HG02852 (cell line): ENCODE data around the gene METTL25B.
"Not testable (repeated sequence)": the region's sequence is repeated elsewhere in the genome, so short reads cannot be mapped to it uniquely, and the experiment has no call there.

Experiments used
- ATAC-seq: cut with Tn5 transposase; IDR thresholded peaks from one replicate; pipeline ENCODE4 v1.9.1; 2021; ENCODE audit warnings: mild to moderate bottlenecking, moderate library complexity; ENCODE audit not compliant: unreplicated experiment

The METTL25B gene

DNA sequence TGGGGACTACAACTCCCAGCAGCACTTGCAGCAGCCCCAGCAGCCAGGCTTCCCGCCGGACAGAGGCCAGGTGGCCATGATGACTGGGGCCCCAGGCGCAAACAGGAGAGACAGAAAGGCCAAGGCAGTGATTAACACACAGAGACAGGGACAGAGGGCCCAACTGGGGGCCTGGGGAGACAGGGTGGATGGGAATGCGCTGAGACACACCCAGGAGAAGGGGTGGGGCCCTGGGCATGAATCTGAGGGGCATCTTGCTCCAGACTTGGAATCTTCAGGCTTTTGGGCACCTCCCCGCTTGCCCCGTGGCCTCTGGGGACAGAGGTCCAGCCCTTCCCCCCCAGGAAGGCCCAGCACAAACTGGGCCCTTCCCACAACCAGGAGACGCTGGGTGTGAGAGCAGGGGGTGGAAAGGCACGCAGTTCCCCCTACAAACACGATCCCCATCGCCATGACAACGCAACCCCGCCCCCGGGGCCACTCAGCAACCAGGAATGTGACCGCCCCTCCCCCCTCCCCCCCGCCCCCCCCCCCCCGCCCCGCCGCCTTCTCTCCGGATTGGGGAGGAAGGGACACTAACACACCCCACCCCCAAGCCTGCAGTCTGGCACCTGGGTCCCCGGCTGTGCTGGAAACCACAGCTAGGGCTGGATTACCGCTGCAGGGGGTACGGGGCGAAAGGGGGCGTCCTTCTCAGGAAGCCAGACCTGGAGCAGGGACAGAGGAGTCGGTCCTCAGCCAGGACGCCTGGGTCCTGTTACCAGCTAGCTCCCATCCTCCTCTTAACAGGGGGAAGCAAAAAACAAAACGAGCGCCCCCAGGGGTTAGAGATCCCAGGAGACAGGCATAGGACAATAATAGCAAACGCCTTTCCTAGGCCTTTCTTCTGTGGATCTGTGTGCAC, 18.7 kb downstream of the METTL25B start:
- no peak for ATAC-seq

DNA sequence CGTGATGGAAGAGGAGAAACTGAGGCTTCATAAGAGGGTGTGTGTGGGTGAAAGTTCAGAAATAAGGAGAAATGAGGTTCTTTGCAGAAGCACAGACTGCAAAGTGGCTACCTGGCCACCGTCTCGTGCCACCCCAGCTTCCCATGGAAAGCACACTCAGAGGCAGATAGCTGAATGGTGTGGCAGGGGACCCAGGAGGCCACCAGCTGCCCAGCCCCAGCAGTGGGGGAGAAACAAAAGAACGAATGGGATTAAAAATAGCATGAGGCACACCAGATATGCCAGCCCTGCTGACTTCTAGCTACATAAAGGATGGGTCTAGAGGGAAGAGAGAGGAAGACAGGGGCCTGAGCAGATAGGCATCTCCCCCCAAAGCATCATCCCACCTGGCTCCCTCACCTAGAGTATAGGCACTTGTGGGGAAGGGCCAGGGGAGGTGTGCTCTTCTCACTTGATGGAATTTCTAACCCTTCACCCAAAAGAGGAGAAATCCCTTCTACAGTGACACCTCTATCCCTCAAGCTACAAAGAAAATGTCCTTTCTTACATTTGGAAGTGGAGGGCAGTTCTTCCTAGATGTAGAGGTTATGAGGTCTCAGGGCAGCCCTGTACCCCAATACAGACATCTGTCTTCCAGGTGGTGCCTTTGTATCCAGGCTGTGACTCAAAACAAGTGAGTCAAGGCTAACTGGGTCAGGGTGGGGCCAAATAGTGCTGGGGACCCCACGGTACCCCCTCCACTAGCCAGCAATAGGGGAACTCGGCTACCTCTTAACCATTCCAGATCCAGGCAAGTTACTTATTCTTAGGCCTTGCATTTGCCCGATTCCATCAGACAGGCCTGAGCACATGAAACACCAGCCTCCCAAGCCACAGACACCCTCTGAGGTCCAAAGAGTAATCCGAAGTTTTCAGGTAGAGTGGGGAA, 19.7 kb downstream of the METTL25B start:
- no peak for ATAC-seq

DNA sequence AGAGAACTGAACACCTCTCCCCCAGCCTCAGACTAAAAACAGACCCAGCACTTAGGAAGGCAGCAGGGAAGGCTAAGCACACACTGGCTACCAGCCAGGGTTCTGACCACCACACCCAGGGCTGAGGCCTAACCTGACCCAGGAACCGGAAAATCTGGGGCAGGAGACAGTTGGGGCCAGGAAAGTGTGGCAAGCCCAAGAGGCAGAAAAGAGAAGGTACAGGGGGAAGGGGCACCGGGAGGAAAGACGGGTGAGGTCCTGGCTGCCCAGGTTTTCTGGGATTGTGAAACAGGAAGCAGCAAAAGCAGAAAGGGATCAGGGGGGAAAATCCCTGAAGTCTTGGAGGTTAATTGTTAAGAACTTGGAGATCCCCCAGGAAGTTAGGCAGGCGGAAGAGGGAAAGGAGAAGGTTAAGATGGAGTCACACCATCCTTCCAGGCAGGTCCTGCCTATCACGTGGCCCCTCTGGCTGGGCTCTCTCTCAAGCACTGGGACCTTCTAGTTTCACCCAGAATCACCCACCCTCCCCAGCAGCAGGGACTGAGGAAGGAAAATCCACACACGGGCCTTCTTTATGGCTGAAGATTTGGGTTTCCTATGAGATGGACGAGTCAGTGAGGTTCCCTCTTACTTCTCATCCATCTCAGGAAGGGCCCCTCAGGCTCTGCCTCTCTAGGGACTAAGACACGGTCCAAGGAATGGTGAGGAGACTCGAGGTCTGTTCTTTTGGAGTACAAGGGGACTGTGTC, 20.6 kb downstream of the METTL25B start:
- no peak for ATAC-seq

DNA sequence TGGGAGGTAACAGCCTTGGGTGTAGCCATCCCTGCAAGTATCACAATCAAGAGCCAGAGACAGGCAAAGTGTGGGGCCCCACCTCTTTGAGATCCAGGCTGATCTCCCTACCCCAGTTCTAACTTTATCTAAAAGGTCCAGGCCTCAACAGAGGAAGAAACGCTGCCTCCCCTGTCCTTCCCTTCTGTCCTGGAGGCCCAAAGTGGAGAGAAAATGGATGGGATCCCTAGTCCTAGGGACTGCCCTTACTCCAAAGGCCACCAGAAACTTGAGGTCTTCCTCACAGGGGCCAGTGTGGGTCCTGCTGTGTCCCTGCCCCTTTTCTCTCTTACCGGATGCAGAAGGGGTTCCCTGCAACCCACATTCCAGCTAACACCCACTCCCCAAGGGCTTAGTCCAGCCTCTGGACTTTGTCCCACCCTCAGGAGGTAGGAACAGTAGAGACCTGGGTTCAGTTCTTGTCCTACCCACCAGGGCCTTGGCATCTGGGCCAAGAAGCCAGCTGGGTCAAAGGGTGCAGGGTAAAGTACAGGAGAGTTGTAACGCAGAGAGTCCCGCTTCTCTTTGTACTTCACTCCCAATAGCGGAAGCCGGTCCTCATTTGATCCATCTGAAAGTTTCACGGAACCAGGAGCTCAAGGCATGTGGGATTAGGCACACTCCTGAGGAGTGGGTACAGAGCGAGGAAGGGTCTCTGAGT, 21.3 kb downstream of the METTL25B start:
- no peak for ATAC-seq

DNA sequence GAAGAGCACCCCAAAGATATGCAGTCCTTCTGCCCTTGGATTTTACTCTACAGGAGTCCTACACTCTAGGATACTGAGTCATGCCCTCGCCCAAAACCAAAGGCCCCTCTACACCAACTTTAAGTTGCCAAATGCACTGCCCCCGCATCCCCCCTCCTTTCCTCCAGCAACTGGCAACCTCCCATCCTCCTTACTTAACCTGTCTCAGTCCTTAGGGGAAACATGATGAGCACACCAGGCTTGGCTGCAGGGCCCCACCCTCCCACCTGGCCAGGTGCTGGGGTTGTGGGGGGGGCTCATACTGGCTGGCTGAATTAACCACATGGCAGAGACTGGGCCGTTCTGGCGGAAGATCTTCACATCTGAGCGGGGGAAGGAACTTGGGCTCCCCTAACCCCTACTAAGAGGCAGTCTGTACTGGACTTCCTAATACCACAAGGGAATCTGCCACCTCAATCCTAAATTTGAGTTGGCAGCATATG, 22.0 kb downstream of the METTL25B start:
- ATAC-seq = no peak

DNA sequence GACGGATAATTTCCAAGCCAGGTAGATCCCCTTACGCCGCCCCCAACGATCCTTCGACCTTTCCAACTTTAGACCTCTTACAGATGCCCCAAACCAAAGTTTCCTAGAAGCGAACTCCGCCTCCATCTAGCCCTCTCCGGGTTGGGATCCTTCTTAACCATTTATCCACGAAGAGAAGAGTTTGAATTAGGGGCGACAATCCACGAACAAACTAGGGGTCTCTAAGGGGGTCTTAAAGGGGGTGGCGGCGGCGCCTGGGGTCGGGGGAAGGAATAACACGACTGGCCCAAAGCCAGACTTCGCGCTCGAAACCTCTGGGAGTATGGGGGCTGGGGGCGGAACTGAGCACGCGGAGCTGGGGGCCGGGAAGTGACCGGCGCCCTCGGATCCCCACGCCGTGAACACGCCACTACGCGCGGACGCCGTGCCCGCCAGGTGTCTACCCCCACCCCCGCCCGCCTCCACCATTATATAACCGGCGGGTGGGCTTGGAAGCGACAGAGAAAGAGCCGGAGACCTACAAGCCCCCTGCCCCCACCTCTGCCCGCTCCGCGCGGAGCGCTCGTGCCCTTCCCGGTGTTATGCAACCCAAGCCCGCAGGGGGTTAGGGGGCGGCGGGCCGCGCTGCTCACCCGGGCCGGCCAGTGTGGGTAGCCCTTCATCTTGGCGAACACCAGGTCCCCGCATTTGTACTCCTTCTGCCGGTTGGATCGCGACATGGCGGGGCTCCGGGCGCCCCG, 22.6 kb downstream of the METTL25B start:
- peak; percentile 18 for ATAC-seq

DNA sequence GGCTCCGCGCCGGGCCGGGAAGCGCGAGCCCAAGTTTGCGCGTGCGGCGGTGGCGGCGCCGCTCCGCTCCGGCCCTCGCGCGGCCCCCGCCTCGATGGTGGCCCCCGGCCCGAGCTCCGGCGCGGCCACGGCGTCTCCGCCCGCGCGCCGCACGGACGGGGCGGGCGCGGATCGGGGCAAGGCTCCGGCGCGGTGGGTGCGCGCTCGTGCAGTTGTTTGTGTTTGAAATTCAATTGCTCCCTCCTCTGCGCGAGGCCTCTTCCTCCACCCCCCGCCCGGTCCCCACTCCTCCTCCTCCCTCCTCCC, 23.1 kb downstream of the METTL25B start, which contains the start of gene HDGF:
Gene HDGF (minus strand): TSS at position 225 of the 306 bp plus-strand sequence. CDS start 246 bp downstream, outside the sequence.
- ATAC-seq = peak; percentile 18

DNA sequence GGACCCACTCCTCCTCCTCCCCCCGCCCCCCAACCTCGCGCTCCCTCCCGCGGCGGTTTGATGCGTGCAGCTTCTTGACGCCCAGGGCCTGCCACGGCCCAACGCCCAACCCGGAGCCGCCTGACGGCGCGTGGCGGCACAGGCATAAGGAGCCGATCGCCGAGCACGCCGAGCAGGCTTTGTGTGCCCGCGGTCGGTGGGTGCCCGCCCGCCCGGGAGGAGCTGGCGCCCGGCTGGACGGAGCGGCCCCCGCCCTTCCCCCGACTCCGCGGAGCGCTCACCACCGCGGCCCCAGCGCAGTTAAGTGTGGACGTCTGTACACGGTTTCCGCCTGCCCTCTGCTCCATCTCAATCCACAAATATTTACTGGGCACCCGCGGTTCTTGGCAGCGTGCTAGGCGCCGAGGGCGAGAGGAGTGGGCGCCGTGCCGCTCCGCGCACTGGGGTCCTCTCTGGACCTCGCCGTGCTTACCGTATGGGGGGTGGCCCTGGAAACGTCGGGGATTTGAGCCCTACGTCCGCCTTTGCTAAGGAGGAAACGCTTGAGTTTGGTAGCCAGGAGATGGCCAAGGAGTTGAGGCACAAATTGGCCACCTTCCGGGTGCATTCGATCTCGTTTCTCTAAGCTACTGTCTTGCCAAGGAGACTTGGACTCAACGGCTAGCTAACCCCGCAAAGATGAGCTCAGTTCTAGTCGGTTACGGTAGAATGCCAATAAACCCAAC, 23.6 kb downstream of the METTL25B start:
- peak; percentile 58 for ATAC-seq

DNA sequence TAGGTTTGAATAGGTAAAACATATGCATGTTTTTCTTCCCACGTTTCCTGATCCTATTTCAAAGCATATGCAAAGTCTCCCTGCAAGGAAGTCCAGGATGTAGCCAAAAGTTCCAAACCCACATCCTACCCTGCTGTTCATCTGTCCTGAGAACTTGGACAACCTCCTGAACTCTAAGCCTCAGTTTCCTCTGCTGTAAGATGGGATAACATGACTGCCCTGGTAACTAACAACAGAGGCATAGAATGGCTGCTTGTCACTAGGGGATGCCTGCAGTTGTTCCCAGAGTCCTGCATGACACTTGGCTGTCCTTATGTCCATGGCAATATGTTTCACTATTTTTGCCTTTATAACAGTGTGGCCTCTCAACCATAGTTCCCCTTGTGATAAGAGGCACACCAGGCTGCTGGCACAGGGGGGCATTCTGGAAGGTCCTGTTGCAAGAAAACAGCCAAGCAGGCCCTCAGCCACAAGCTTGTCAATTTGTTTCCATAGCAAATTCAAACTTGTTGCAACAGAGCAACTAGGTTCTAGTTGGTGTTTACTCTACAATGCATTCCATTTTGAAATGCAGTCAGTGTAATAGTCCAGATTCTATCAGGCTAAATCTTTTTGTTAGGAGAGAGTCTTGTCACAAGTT, 24.7 kb downstream of the METTL25B start:
- no peak for ATAC-seq

DNA sequence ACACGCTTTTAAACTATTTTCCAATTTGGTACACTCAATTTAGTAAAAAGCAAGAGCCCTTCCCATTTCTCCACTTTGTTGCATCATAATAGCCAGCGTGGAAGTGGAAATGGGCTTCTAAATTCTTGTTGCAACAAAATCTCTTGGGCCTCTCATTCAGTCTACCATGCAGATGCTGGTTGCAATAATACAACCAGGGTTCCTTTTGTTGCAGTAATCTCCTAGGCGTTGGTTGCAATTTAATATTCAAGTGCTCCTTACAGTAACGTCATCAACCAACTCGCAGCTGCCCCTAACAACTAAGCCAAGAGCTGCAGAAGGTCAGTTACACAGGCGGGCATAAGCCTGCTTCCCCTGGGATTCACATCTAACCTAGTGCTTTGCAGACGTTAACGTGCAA, 25.9 kb downstream of the METTL25B start:
- ATAC-seq = no peak

DNA sequence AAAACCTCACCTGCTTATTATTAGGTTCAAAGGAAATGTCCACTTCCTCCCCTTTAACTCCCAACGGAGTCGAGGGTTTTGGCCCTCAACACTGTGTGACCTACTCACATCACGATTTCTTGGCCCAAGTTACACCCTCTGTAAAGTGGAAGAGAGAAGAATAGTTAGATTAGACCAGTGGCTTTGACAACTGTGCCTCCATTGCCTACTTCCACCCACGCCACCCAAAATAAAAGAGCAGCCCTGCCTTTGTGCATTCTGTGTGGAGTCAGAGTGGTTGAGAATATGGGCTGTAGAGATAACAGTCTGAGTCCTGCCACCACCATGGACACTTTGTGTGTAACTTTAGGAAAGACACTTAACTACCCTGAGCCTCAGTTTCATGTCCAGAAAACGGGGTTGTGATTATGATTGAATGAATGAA, 27.3 kb downstream of the METTL25B start:
- ATAC-seq = no peak

DNA sequence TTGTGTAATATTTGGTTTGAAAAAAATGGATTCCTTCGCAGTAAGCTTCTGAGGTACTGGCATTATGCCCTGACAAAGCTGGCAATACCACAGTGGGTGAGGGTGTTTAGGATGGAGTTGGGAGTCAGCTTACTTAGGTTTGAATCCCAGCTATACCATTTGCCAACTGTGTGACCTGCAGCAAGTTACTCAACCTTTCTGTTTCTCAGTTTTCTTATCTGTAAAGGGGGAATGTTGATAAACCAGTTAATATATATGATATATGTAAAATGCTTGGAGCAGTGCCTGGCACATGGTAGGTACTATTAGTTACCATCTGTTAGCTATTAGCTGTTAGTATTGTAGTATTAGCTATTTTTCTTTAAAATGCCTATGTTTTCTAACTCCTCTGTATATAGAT, 28.1 kb downstream of the METTL25B start:
- ATAC-seq = no peak

DNA sequence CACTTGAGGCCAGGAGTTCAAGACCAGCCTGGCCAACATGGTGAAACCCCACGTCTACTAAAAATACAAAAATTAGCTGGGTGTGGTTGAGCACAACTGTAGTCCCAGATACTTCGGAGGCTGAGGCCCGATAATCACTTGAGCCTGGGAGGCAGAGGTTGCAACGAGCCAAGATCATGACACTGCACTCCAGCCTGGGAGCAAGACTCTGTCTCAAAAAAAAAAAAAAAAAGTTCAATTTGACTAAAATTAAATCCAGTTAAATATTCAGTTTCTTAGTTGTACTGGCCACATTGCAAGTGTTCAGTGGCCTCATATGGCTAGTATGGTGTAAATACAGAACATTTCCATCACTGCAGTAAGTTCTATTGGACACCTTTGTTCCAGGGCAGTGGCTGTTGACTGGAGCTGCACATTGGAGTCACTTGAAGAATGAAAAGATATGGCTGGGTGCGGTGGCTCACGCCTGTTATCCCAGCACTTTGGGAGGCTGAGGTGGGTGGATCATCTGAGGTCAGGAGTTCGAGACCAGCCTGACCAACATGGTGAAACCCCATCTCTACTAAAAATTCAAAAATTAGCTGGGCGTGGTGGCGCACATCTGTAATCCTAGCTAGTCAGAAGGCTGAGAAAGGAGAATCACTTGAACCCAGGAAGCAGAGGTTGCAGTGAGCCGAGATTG, 29.4 kb downstream of the METTL25B start:
- not testable (repeated sequence) for ATAC-seq

DNA sequence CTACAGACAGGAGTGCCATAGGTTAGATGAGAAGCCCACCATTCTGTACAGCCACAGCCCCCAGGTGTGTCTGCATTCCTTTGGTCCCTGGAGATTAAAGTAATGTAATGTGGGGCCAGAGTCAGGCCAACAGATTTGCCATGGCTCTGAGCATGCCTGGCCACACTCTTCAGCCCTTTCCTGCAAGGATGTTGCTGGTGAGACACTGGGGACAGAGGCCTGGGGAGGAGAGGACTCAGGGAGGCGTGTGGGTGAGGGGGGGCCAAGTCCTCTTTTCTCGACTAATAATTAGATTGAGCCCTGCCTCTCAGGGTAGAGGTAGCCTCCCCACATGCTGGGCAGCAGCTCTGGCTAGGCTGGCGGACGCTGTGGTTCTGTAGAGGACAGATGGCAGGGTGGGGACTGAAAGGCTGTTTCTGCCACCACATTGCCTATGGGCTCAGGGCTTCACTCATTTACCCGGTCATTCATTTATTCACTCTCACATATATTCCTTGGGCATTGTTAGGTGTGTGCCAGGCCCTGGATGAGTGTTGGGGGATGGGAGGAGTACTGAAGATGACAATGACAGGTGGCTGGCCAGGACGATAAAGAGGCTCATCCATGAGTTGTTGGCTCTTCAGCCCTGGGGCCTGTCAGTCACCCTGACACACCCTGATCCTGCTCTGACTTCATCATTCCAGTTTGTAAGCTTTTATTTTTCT, 32.0 kb downstream of the METTL25B start:
- ATAC-seq = no peak

DNA sequence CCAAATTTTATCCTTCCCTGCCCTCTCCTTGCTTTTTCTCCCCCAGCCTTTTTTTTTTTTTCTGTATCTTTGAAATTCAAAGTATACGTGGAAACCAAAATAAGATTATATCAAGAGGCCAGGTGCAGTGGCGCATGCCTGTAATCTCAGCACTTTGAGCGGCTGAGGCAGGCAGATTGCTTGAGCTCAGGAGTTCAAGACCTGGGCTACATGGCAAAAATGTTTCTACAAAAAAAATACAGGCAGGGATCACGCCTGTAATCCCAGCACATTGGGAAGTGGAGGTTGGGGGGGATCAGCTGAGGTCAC, 32.5 kb downstream of the METTL25B start:
- ATAC-seq = no peak

DNA sequence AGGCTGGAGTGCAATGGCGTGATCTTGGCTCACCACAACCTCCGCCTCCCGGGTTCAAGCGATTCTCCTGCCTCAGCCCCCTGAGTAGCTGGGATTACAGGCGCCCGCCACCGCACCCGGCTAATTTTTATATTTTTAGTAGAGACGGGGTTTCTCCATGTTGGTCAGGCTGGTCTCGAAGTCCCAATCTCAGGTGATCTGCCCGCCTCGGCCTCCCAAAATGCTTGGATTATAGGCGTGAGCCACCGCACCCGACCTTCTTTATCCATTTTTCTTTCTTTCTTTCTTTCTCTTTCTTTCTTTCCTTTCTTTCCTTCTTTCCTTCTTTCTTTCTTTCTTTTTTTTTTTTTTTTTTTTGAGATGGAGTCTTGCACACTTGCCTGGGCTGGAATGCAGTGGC, 36.9 kb downstream of the METTL25B start:
- not testable (repeated sequence) for ATAC-seq

DNA sequence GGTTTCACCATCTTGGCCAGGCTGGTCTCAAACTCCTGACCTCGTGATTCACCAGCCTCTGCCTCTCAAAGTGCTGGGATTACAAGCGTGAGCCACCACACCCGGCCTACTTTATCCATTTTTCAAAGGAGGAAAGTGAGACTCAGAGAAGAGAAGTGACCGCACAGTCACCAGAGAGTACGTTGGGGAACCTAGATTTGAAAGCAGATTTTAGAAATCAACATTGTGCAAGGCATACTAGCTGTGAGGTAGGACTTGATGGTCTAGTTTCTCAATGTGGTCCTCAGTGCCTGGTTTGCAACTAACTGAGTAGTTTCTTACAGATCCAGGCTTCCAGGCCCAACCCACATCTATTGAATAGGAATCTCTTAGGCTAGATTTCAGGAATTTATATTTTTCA, 37.4 kb downstream of the METTL25B start:
- no peak for ATAC-seq
